Right lobe of liver (tissue), 6 donors: Measurements from ENCODE around the gene EPHA8. TPM values are rescaled to one million over a fixed set of nuclear protein-coding genes. Genes with fewer than 3 reads are reported as not detected.

Source experiments
- ATAC-seq, 4 donors: fragments of 200-7000 bp; cut with Tn5 transposase; one replicate each; pipeline ENCODE4 v1.9.1; 2020; ENCODE audit warnings: mild to moderate bottlenecking in 4 of 4, moderate library complexity in 4 of 4
- DNase-seq, 3 donors: peaks; one replicate each; pipeline ENCODE4 v3.0.0-alpha.2; 2020
- H3K27ac ChIP-seq, 3 donors: fragments of 200-600 bp; one replicate each; pipeline ENCODE4 v1.8.0; 2022
- H3K27me3 ChIP-seq, 2 donors: fragments of 200-600 bp; one replicate each; pipeline ENCODE4 v1.8.0; 2022
- H3K36me3 ChIP-seq, 4 donors: fragments of 200-600 bp; sonication (generic) in 1 of 4; one replicate each; pipeline versions ENCODE4 v1.5.1 to v1.8.0; 2017 to 2022; ENCODE audit warnings: control low read depth in 1 of 4
- H3K4me1 ChIP-seq, 4 donors: fragments of 200-600 bp; sonication (generic) in 1 of 4; one replicate each; pipeline versions ENCODE4 v1.5.1 to v1.8.0; 2017 to 2022; ENCODE audit warnings: control low read depth in 1 of 4
- H3K4me3 ChIP-seq, 3 donors: fragments of 200-600 bp; one replicate each; pipeline ENCODE4 v1.8.0; 2022
- H3K9me3 ChIP-seq, 4 donors: fragments of 200-600 bp; sonication (generic) in 1 of 4; one replicate each; pipeline versions ENCODE4 v1.5.1 to v1.8.0; 2017 to 2022; ENCODE audit warnings: control low read depth in 1 of 4
- CTCF ChIP-seq, 4 donors: fragments of 200-600 bp in 3 of 4; fragments of 450-650 bp in 1 of 4; IDR thresholded peaks; one replicate each; pipeline versions ENCODE4 v1.5.1 to v1.8.0; 2016 to 2022; ENCODE audit warnings: antibody characterized with exemption in 4 of 4, mild to moderate bottlenecking in 2 of 4
- POLR2A ChIP-seq: fragments of 450-650 bp; IDR thresholded peaks from one replicate; pipeline ENCODE4 v1.6.1; 2017; ENCODE audit warnings: antibody characterized with exemption, mild to moderate bottlenecking
- WGBS: methylation state at CpG from one replicate; pipeline ENCODE4 v1.1.6; 2018; ENCODE audit warnings: low coverage, low lambda C conversion rate; ENCODE audit not compliant: insufficient coverage; ENCODE audit errors: missing lambda C conversion rate; 5-methylcytosine and 5-hydroxymethylcytosine counted together
- intact Hi-C, 2 donors: fragments of 100-400 bp; cut with DNase I; formaldehyde crosslinking; loops; one replicate each; pipeline versions ENCODE4 v1.11.2 to v1.14.1; 2022
- total RNA-seq, 6 experiments: library from RNA; depleted of rRNA in 2 of 6; stranded (reverse); fragments of >200 nt in 2 of 6; fragmentation: NEBNext Ultra II Directional in 3 of 6; extraction: Animal tissue kit (Norgen Biotek cat#: 25700) in 3 of 6; gene quantifications; one replicate each; pipeline versions ENCODE4 v1.1.0 to v1.2.4, GENCODE V29; 2016 to 2023
- donor health status: DM: no; HTN: yes; CAD: no.
- donor health status: DM: no; HTN: no; CAD: no.
- donor health status: DM: no; HTN: no; CAD: no.
- donor health status: DM: no; HTN: yes; CAD: no.
- donor health status: DM: no; HTN: yes; CAD: no.

EPHA8 gene
- total RNA-seq, 6 experiments from 2014 or later, result not detected

DNA sequence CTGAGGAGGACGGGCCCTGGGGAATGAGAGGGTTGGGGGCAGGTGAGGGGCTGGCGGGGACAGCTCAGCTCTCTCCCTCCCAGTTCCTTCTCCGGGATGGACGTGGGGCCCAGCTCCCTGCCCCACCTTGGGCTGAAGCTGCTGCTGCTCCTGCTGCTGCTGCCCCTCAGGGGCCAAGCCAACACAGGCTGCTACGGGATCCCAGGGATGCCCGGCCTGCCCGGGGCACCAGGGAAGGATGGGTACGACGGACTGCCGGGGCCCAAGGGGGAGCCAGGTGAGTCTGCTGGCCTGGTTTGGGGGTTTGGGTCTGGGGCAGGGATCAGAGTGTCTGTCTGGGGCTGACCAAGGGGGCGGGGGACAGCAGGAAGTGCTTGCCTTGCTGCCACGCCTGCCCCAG lies 80.6 kb downstream of the EPHA8 start:
- Histone ChIP-seq H3K36me3 (no peaks in the 10 kb centered on the region), H3K27ac (no peak overlapping the region), H3K4me1 (no peaks in the 10 kb centered on the region), H3K9me3 (no peaks in the 10 kb centered on the region), H3K4me3 (peak overlapping the region; percentile 5 to 33 (median 16)), H3K27me3 (no peaks in the 10 kb centered on the region)
- intact Hi-C loops, result loop anchor here (5.0 to 10.0 kb wide), 2 partner anchors 222 to 509 kb away; no protein-coding TSS in a partner anchor
- TF ChIP-seq POLR2A (no peak), CTCF (IDR thresholded peaks at IDR 0.05) (no peak)
- no peak for DNase-seq
- no CpG with 5 or more reads among the region's 12 CpGs for WGBS
- ATAC-seq, result no peak

DNA sequence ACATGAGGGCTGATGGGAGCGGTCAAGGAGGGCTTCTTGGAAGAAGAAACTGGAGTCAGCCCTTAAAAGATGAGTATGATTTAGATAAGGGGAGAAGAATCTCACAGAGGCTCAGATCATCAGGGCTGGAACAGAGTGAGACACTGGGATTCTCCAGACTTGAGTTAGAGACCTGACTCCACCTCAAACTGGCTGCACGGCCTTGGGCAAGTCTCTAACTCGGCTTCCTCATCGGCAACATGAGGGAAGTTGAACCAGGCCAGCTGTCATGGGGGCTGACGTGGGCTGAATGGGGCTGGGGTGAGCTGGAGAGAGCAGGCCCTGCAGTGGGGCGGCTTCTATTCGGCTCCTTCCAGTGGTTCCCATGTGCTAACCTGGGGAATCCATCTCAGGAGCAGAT lies 82.6 kb downstream of the EPHA8 start:
- WGBS, result 61% methylated on average over 7 of the region's 7 CpGs
- peak in 2 of 4 donors; percentile 10 to 19 for ATAC-seq
- H3K9me3 ChIP-seq, result no peaks in the 10 kb centered on the region
- TF ChIP-seq CTCF (IDR thresholded peaks at IDR 0.05), result no peak
- no peak for TF ChIP-seq POLR2A
- H3K4me1 ChIP-seq, result no peaks in the 10 kb centered on the region
- no peaks in the 10 kb centered on the region for H3K36me3 ChIP-seq
- H3K4me3 ChIP-seq, result peak overlapping the region in 1 of 3 donors; percentile 33
- H3K27me3 ChIP-seq, result no peaks in the 10 kb centered on the region
- no peak for DNase-seq
- intact Hi-C loops, result loop anchor here in 1 of 2 donors (10.0 kb wide), 1 partner anchor 511 kb away; no protein-coding TSS in a partner anchor
- H3K27ac ChIP-seq, result no peak overlapping the region

GRCh38 chr1:22646384-22646783 lies 83.1 kb downstream of the EPHA8 start:
- no peaks in the 10 kb centered on the region for H3K4me1 ChIP-seq
- DNase-seq, result no peak
- H3K27me3 ChIP-seq, result no peaks in the 10 kb centered on the region
- 22% methylated on average over 1 of the region's 1 CpG for whole genome bisulfite sequencing
- no peak overlapping the region for H3K27ac ChIP-seq
- H3K9me3 ChIP-seq, result no peaks in the 10 kb centered on the region
- TF ChIP-seq POLR2A, result no peak
- no peak for TF ChIP-seq CTCF (IDR thresholded peaks at IDR 0.05)
- H3K4me3 ChIP-seq, result no peak overlapping the region
- intact Hi-C loops, result loop anchor here in 1 of 2 donors (10.0 kb wide), 1 partner anchor 512 kb away; no protein-coding TSS in a partner anchor
- no peak for ATAC-seq
- H3K36me3 ChIP-seq, result no peaks in the 10 kb centered on the region

DNA sequence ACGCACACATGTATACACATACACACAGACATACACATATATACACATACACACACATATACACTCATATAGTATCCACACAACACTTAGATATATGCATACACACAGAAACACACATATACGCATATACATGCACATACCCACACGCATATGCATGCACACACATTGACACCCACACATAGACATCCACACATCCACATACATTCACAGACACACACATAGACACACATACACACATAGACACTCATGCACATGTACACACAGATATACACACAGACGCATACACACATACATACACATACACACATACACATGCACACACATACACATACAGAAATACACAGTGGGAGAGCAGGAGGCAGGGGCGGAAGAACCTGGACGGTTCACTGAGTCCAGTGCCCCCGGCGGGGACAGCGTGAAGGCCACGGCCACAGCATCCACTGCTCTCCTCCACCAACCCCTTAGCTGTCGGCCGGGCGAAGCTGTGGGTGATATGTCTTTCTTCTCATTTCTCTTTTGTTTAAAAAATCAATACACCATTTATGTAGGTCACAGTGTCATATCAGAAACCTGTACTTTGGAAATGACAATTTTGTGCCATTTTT lies 86.9 kb downstream of the EPHA8 start:
- Histone ChIP-seq H3K4me1 (no peaks in the 10 kb centered on the region), H3K9me3 (no peaks in the 10 kb centered on the region), H3K4me3 (no peak overlapping the region), H3K27me3 (no peaks in the 10 kb centered on the region), H3K36me3 (no peaks in the 10 kb centered on the region), H3K27ac (no peak overlapping the region)
- TF ChIP-seq CTCF (IDR thresholded peaks at IDR 0.05) (no peak), POLR2A (no peak)
- DNase-seq (no peak), ATAC-seq (no peak)
- 81% methylated on average over 11 of the region's 13 CpGs for WGBS
- intact Hi-C loops, result no loop called here
